Transverse colon (tissue), 3 donors: ENCODE data around the gene UVRAG.

Experiments used
- EP300 ChIP-seq: sonication (generic); formaldehyde crosslinking; IDR thresholded peaks from one replicate; pipeline ENCODE4 v1.6.1; 2017; ENCODE audit warnings: antibody characterized with exemption, low read depth
- POLR2A ChIP-seq: fragments of 450-650 bp; IDR thresholded peaks from one replicate; pipeline ENCODE4 v1.6.1; 2016; ENCODE audit warnings: antibody characterized with exemption, mild to moderate bottlenecking, moderate library complexity
- TF ChIP-seq, protein P1 (sequence below), 5 experiments: fragments of 200-600 bp in 3 of 5; fragments of 450-650 bp in 2 of 5; sonication (generic) in 3 of 5; IDR thresholded peaks; 1 replicate in 2 of 5; 2 replicates in 3 of 5; pipeline ENCODE4 v1.5.1; 2016 to 2017; ENCODE audit warnings: antibody characterized with exemption in 5 of 5, inconsistent platforms in 3 of 5, mild to moderate bottlenecking in 2 of 5, moderate library complexity in 1 of 5

- TF ChIP-seq POLR2A (no peak), EP300 (no peak)
- TF ChIP-seq, protein P1, sequence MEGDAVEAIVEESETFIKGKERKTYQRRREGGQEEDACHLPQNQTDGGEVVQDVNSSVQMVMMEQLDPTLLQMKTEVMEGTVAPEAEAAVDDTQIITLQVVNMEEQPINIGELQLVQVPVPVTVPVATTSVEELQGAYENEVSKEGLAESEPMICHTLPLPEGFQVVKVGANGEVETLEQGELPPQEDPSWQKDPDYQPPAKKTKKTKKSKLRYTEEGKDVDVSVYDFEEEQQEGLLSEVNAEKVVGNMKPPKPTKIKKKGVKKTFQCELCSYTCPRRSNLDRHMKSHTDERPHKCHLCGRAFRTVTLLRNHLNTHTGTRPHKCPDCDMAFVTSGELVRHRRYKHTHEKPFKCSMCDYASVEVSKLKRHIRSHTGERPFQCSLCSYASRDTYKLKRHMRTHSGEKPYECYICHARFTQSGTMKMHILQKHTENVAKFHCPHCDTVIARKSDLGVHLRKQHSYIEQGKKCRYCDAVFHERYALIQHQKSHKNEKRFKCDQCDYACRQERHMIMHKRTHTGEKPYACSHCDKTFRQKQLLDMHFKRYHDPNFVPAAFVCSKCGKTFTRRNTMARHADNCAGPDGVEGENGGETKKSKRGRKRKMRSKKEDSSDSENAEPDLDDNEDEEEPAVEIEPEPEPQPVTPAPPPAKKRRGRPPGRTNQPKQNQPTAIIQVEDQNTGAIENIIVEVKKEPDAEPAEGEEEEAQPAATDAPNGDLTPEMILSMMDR (IDR thresholded peaks at IDR 0.05), result no peak
Observed at GRCh38 chr11:76159303-76159937, 344.4 kb downstream of the UVRAG start.
